Measurements from ENCODE around the gene ITFG2. TPM values are rescaled to one million over a fixed set of nuclear protein-coding genes. Genes with fewer than 3 reads are reported as not detected.
"Not testable (repeated sequence)": the region's sequence is repeated elsewhere in the genome, so short reads cannot be mapped to it uniquely, and the experiment has no call there.

The ITFG2 gene
- total and polyA plus RNA-seq, 9 of the 15 experiments (the other 6 are each of a cell fraction or from before 2014, with no cell fraction given), result 15.0 to 22.8 (median 19.4) TPM

DNA sequence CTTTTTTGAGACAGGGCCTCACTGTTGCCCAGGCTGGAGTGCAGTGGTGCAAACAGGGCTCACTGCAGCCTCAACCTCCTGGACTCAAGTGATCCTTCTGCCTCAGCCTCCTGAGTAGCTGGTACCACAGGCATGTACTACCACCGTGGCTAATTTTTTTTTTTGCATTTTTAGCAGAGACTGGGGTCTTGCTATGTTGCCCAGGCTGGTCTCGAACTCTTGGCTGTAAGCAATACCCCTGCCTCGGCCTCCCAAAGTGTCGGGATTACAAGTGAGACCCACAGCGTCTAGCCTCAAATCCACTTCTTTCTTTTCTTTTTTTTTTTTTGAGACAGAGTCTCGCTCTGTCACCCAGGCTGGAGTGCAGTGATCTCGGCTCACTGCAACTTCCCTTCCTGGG lies 50.9 kb downstream of the ITFG2 start:
- H3K4me2 ChIP-seq (ENCODE audit: insufficient read depth, low read length); H4K20me1 ChIP-seq (replicated peaks; ENCODE audit: control insufficient read depth, insufficient read depth, low read length); DNase-seq (ENCODE audit: extremely low read depth in 1 of 4, low spot score in 3 of 4); BruUV-seq (replicated peaks); H3K4me1 ChIP-seq (replicated peaks in 1 of 2; ENCODE audit: control insufficient read depth in 2 of 2, insufficient read depth in 2 of 2, low read length in 2 of 2); H3K4me3 ChIP-seq; CTCF ChIA-PET (ENCODE audit: low intra/inter-chr PET ratio); H3K79me2 ChIP-seq (ENCODE audit: control insufficient read depth, insufficient read depth, low read length); H3K27ac ChIP-seq (ENCODE audit: extremely low read depth, low read depth, low read length); H3K27me3 ChIP-seq (ENCODE audit: control insufficient read depth in 2 of 2, insufficient read depth in 2 of 2, low read length in 2 of 2); in situ Hi-C loops (cut with MboI); H3K9me1 ChIP-seq (ENCODE audit: control insufficient read depth, insufficient read depth, low read length); H2AFZ ChIP-seq (ENCODE audit: low read depth, low read length); ATAC-seq; FAIRE-seq; H3K9me3 ChIP-seq (replicated peaks; ENCODE audit: control insufficient read depth, insufficient read depth, low read depth, low read length); H3K9ac ChIP-seq (ENCODE audit: insufficient read depth in 1 of 2, low read depth in 2 of 2, low read length in 2 of 2); intact Hi-C loops (cut with micrococcal nuclease): not testable (repeated sequence)
- POLR2A ChIA-PET, result interaction anchor here (1.2 kb wide), 1 partner anchor 10 kb away, joined by 6 read pairs; no protein-coding TSS in a partner anchor
- peaks cover 74% of the 10 kb centered on the region; the same call in 2 of the 3 replicates for H3K36me3 ChIP-seq (ENCODE audit: control insufficient read depth, insufficient read depth, low read length)
- 77% methylated on average over 4 of the region's 7 CpGs for WGBS (ENCODE audit: insufficient coverage, low coverage, missing lambda C conversion rate)

GRCh38 chr12:2864198-2864597 lies 51.7 kb downstream of the ITFG2 start:
- Histone ChIP-seq H3K9ac (ENCODE audit: insufficient read depth in 1 of 2, low read depth in 2 of 2, low read length in 2 of 2) (no peak overlapping the region), H3K27ac (ENCODE audit: extremely low read depth, low read depth, low read length) (no peak overlapping the region), H3K27me3 (ENCODE audit: control insufficient read depth in 2 of 2, insufficient read depth in 2 of 2, low read length in 2 of 2) (no peaks in the 10 kb centered on the region), H3K4me2 (ENCODE audit: insufficient read depth, low read length) (no peak overlapping the region), H3K36me3 (ENCODE audit: control insufficient read depth, insufficient read depth, low read length) (peaks cover 74% of the 10 kb centered on the region; the same call in 2 of the 3 replicates), H3K4me3 (no peak overlapping the region), H3K79me2 (ENCODE audit: control insufficient read depth, insufficient read depth, low read length) (no peaks in the 10 kb centered on the region), H4K20me1 (replicated peaks; ENCODE audit: control insufficient read depth, insufficient read depth, low read length) (no peaks in the 10 kb centered on the region; the same call in 1 of the 2 replicates), H3K4me1 (replicated peaks in 1 of 2; ENCODE audit: control insufficient read depth in 2 of 2, insufficient read depth in 2 of 2, low read length in 2 of 2) (no peaks in the 10 kb centered on the region), H3K9me1 (ENCODE audit: control insufficient read depth, insufficient read depth, low read length) (no peaks in the 10 kb centered on the region), H3K9me3 (replicated peaks; ENCODE audit: control insufficient read depth, insufficient read depth, low read depth, low read length) (no peaks in the 10 kb centered on the region), H2AFZ (ENCODE audit: low read depth, low read length) (no peak overlapping the region)
- FAIRE-seq, result no peak
- DNase-seq (ENCODE audit: extremely low read depth in 1 of 4, low spot score in 3 of 4), result no peak
- no TSS peak for BruUV-seq (replicated peaks)
- WGBS (ENCODE audit: insufficient coverage, low coverage, missing lambda C conversion rate), result 97% methylated on average over 9 of the region's 9 CpGs
- ChIA-PET CTCF (ENCODE audit: low intra/inter-chr PET ratio) (no interaction called here), POLR2A (interaction anchor here (0.5 to 1.2 kb wide), 3 partner anchors 11 to 170 kb away, joined by 3 to 6 read pairs (median 6); partner anchors contain the start of genes FOXM1 and RHNO1)
- ATAC-seq, result no peak
- in situ Hi-C loops (cut with MboI), result no loop called here
- intact Hi-C loops (cut with micrococcal nuclease), result no loop called here
- TF ChIP-seq, protein P1, sequence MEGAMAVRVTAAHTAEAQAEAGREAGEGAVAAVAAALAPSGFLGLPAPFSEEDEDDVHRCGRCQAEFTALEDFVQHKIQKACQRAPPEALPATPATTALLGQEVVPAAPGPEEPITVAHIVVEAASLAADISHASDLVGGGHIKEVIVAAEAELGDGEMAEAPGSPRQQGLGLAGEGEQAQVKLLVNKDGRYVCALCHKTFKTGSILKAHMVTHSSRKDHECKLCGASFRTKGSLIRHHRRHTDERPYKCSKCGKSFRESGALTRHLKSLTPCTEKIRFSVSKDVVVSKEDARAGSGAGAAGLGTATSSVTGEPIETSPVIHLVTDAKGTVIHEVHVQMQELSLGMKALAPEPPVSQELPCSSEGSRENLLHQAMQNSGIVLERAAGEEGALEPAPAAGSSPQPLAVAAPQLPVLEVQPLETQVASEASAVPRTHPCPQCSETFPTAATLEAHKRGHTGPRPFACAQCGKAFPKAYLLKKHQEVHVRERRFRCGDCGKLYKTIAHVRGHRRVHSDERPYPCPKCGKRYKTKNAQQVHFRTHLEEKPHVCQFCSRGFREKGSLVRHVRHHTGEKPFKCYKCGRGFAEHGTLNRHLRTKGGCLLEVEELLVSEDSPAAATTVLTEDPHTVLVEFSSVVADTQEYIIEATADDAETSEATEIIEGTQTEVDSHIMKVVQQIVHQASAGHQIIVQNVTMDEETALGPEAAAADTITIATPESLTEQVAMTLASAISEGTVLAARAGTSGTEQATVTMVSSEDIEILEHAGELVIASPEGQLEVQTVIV (CRISPR knock-in tag; IDR thresholded peaks at IDR 0.05; ENCODE audit: borderline replicate concordance), result no peak
- TF ChIP-seq, protein P2, sequence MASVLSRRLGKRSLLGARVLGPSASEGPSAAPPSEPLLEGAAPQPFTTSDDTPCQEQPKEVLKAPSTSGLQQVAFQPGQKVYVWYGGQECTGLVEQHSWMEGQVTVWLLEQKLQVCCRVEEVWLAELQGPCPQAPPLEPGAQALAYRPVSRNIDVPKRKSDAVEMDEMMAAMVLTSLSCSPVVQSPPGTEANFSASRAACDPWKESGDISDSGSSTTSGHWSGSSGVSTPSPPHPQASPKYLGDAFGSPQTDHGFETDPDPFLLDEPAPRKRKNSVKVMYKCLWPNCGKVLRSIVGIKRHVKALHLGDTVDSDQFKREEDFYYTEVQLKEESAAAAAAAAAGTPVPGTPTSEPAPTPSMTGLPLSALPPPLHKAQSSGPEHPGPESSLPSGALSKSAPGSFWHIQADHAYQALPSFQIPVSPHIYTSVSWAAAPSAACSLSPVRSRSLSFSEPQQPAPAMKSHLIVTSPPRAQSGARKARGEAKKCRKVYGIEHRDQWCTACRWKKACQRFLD (CRISPR knock-in tag; IDR thresholded peaks at IDR 0.05), result no peak
- no peak for TF ChIP-seq ZFP36 (IDR thresholded peaks at IDR 0.05; ENCODE audit: low read depth, low read length, partially characterized antibody)
- no peak for TF ChIP-seq ZNF134 (CRISPR knock-in tag; conservative IDR thresholded peaks at IDR 0.05)
- no peak for TF ChIP-seq ELF1 (tag; IDR thresholded peaks at IDR 0.05)
- TF ChIP-seq SMARCE1 (IDR thresholded peaks at IDR 0.05), result no peak
- TF ChIP-seq TCF3 (CRISPR knock-in tag; IDR thresholded peaks at IDR 0.05), result no peak
- TF ChIP-seq OTX1 (CRISPR knock-in tag; IDR thresholded peaks at IDR 0.05), result no peak
- TF ChIP-seq STAT5B (CRISPR knock-in tag; IDR thresholded peaks at IDR 0.05), result no peak
- TF ChIP-seq, protein P3, sequence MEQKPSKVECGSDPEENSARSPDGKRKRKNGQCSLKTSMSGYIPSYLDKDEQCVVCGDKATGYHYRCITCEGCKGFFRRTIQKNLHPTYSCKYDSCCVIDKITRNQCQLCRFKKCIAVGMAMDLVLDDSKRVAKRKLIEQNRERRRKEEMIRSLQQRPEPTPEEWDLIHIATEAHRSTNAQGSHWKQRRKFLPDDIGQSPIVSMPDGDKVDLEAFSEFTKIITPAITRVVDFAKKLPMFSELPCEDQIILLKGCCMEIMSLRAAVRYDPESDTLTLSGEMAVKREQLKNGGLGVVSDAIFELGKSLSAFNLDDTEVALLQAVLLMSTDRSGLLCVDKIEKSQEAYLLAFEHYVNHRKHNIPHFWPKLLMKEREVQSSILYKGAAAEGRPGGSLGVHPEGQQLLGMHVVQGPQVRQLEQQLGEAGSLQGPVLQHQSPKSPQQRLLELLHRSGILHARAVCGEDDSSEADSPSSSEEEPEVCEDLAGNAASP (IDR thresholded peaks at IDR 0.05), result no peak

All from K562 (cell line).